H9 (cell line): ENCODE measurements around the gene ARHGAP40. TPM values are rescaled to one million over a fixed set of nuclear protein-coding genes. Genes with fewer than 3 reads are reported as not detected.

Source experiments
- DNase-seq: peaks from one replicate; pipeline ENCODE4 v3.0.0-alpha.2; 2017
- H2AFZ ChIP-seq: one replicate; pipeline ENCODE4 v1.6.1; 2013; ENCODE audit warnings: mild to moderate bottlenecking, low read length, control low read depth, moderate library complexity
- H2AK5ac ChIP-seq: 2 replicates; pipeline ENCODE4 v1.6.1; 2013; ENCODE audit warnings: low read length, control low read depth, mixed read lengths; ENCODE audit not compliant: insufficient read length
- H2BK120ac ChIP-seq: one replicate; pipeline ENCODE4 v1.6.1; 2013; ENCODE audit warnings: low read depth, mild to moderate bottlenecking, low read length, control low read depth, inconsistent platforms; ENCODE audit not compliant: poor library complexity, severe bottlenecking
- H2BK12ac ChIP-seq: 2 replicates; pipeline ENCODE4 v1.6.1; 2013; ENCODE audit warnings: low read length, control low read depth, mixed read lengths, low read depth; ENCODE audit not compliant: insufficient read length
- H2BK15ac ChIP-seq: 2 replicates; pipeline ENCODE4 v1.6.1; 2013; ENCODE audit warnings: low read depth, low read length, control low read depth
- H2BK20ac ChIP-seq: one replicate; pipeline ENCODE4 v1.6.1; 2013; ENCODE audit warnings: low read depth, mild to moderate bottlenecking, low read length, control low read depth, inconsistent platforms; ENCODE audit not compliant: poor library complexity, severe bottlenecking
- H2BK5ac ChIP-seq: 2 replicates; pipeline ENCODE4 v1.6.1; 2013; ENCODE audit warnings: low read length, control low read depth, mixed read lengths; ENCODE audit not compliant: insufficient read length
- H3K14ac ChIP-seq: 2 replicates; pipeline ENCODE4 v1.6.1; 2013; ENCODE audit warnings: low read length, control low read depth; ENCODE audit not compliant: insufficient read depth
- H3K18ac ChIP-seq: 2 replicates; pipeline ENCODE4 v1.6.1; 2013; ENCODE audit warnings: low read depth, mild to moderate bottlenecking, mixed read lengths, low read length, control low read depth; ENCODE audit not compliant: insufficient read length
- H3K23ac ChIP-seq: 2 replicates; pipeline ENCODE4 v1.6.1; 2013; ENCODE audit warnings: low read length, control low read depth, mixed read lengths, low read depth; ENCODE audit not compliant: insufficient read length
- H3K23me2 ChIP-seq: 2 replicates; pipeline ENCODE4 v1.6.1; 2013; ENCODE audit warnings: low read depth, mild to moderate bottlenecking, mixed read lengths, low read length, control low read depth; ENCODE audit not compliant: insufficient read length, poor library complexity, severe bottlenecking
- H3K27ac ChIP-seq: 2 replicates; pipeline ENCODE4 v1.5.1; 2013; ENCODE audit warnings: low read length, control low read depth, mixed read lengths, low read depth; ENCODE audit not compliant: insufficient read length
- H3K27me3 ChIP-seq: 2 replicates; pipeline ENCODE4 v1.6.1; 2013; ENCODE audit warnings: low read length, control low read depth, inconsistent platforms; ENCODE audit not compliant: insufficient read depth
- H3K4ac ChIP-seq: 2 replicates; pipeline ENCODE4 v1.6.1; 2013; ENCODE audit warnings: low read depth, mild to moderate bottlenecking, control low read depth, inconsistent platforms, low read length, moderate library complexity
- H3K4me1 ChIP-seq: 2 replicates; pipeline ENCODE4 v1.6.1; 2013; ENCODE audit warnings: low read length, control low read depth, inconsistent platforms; ENCODE audit not compliant: insufficient read depth
- H3K4me2 ChIP-seq: 2 replicates; pipeline ENCODE4 v1.6.1; 2013; ENCODE audit warnings: low read length, control low read depth, mixed read lengths; ENCODE audit not compliant: insufficient read length, insufficient read depth
- H3K56ac ChIP-seq: 2 replicates; pipeline ENCODE4 v1.6.1; 2013; ENCODE audit warnings: low read depth, mild to moderate bottlenecking, mixed read lengths, low read length, control low read depth; ENCODE audit not compliant: insufficient read length
- H3K79me1 ChIP-seq: 2 replicates; pipeline ENCODE4 v1.6.1; 2013; ENCODE audit warnings: low read depth, mild to moderate bottlenecking, moderate library complexity, low read length, control low read depth, inconsistent platforms; ENCODE audit not compliant: insufficient read depth, poor library complexity, severe bottlenecking
- H3K79me2 ChIP-seq: 2 replicates; pipeline ENCODE4 v1.6.1; 2013; ENCODE audit warnings: low read length, control low read depth, inconsistent platforms; ENCODE audit not compliant: insufficient read depth
- H3K9ac ChIP-seq: 2 replicates; pipeline ENCODE4 v1.6.1; 2013; ENCODE audit warnings: low read length, control low read depth, mixed read lengths; ENCODE audit not compliant: insufficient read length; ENCODE audit errors: extremely low read depth
- H3K9me3 ChIP-seq: one replicate; pipeline ENCODE4 v1.6.1; 2013; ENCODE audit warnings: low read depth, low read length, inconsistent platforms; ENCODE audit not compliant: control insufficient read depth
- H3T11ph ChIP-seq: one replicate; pipeline ENCODE4 v1.6.1; 2013; ENCODE audit warnings: mild to moderate bottlenecking, low read length, control low read depth, inconsistent platforms
- H4K20me1 ChIP-seq: one replicate; pipeline ENCODE4 v1.6.1; 2013; ENCODE audit not compliant: control insufficient read depth, insufficient read length, insufficient read depth
- H4K5ac ChIP-seq: 2 replicates; pipeline ENCODE4 v1.6.1; 2013; ENCODE audit warnings: low read depth, mild to moderate bottlenecking, mixed read lengths, low read length, control low read depth; ENCODE audit not compliant: insufficient read length
- H4K8ac ChIP-seq: replicated peaks from 2 replicates; pipeline ENCODE4 v1.6.1; 2013; ENCODE audit warnings: low read length, control low read depth, mixed read lengths, low read depth; ENCODE audit not compliant: insufficient read length
- H4K91ac ChIP-seq: 2 replicates; pipeline ENCODE4 v1.6.1; 2013; ENCODE audit warnings: low read depth, mild to moderate bottlenecking, moderate library complexity, mixed read lengths, low read length, control low read depth; ENCODE audit not compliant: insufficient read length
- H3K27ac Mint-ChIP-seq, 3 experiments: 2 replicates in 2 of 3; 3 replicates in 1 of 3; pipeline ENCODE4 v1.8.0; 2020 to 2021; ENCODE audit warnings: mixed read lengths in 3 of 3, mild to moderate bottlenecking in 1 of 3, moderate library complexity in 1 of 3
- H3K27me3 Mint-ChIP-seq: 2 replicates; pipeline ENCODE4 v1.8.0; 2021; ENCODE audit warnings: low read depth, mild to moderate bottlenecking, moderate library complexity, mixed read lengths
- H3K36me3 Mint-ChIP-seq, 3 experiments: 2 replicates in 2 of 3; 3 replicates in 1 of 3; pipeline ENCODE4 v1.8.0; 2020 to 2021; ENCODE audit warnings: low read depth in 3 of 3, mixed read lengths in 3 of 3; ENCODE audit not compliant: insufficient read depth in 1 of 3
- H3K4me1 Mint-ChIP-seq, 2 experiments: 2 replicates each; pipeline ENCODE4 v1.8.0; 2020; ENCODE audit warnings: mixed read lengths in 2 of 2
- H3K4me3 Mint-ChIP-seq, 2 experiments: 2 replicates in 1 of 2; 3 replicates in 1 of 2; pipeline ENCODE4 v1.8.0; 2020 to 2021; ENCODE audit warnings: mild to moderate bottlenecking in 2 of 2, mixed read lengths in 2 of 2, moderate library complexity in 1 of 2
- H3K9me3 Mint-ChIP-seq, 2 experiments: 2 replicates in 1 of 2; 3 replicates in 1 of 2; pipeline ENCODE4 v1.8.0; 2020; ENCODE audit warnings: mild to moderate bottlenecking in 2 of 2, mixed read lengths in 2 of 2, moderate library complexity in 1 of 2
- CTCF ChIP-seq: fragments of 200-600 bp; sonication (generic); conservative IDR thresholded peaks from 3 replicates; pipeline ENCODE4 v1.8.0; 2021; ENCODE audit warnings: antibody characterized with exemption, mild to moderate bottlenecking
- WGBS: extraction: QIAGEN DNeasy Blood & Tissue Kit; methylation state at CpG from one replicate; pipeline ENCODE4 v1.1.7; 2013; ENCODE audit warnings: missing lambda C conversion rate, low lambda C conversion rate, mixed read lengths; ENCODE audit not compliant: insufficient read length; ENCODE audit errors: extremely low coverage; 5-methylcytosine and 5-hydroxymethylcytosine counted together
- total RNA-seq: library from RNA; stranded (reverse); gene quantifications from 2 replicates; pipeline ENCODE4 v1.2.1, GENCODE V29; 2021

Gene ARHGAP40
- total RNA-seq, 1 experiment from 2014 or later: 0.17 TPM

- Histone ChIP-seq H3K23me2 (no peaks in the 10 kb centered on the region), H3T11ph (no peak overlapping the region), H4K8ac (no peak overlapping the region), H2BK15ac (no peak overlapping the region), H3K27ac (no peak overlapping the region), H2BK5ac (no peak overlapping the region), H3K9me3 (no peaks in the 10 kb centered on the region), H3K4me2 (no peak overlapping the region), H3K27me3 (no peaks in the 10 kb centered on the region), H2AK5ac (no peak overlapping the region), H2BK120ac (no peak overlapping the region), H3K9ac (no peak overlapping the region), H3K56ac (no peak overlapping the region), H3K79me2 (no peaks in the 10 kb centered on the region), H3K23ac (no peak overlapping the region), H4K20me1 (no peaks in the 10 kb centered on the region), H3K4me1 (no peaks in the 10 kb centered on the region), H3K14ac (no peak overlapping the region; the same call in 1 of the 2 replicates), H3K4ac (no peak overlapping the region), H3K18ac (no peak overlapping the region), H2AFZ (no peak overlapping the region), H2BK20ac (no peak overlapping the region), H4K91ac (no peak overlapping the region), H4K5ac (no peak overlapping the region), H3K79me1 (no peaks in the 10 kb centered on the region), H2BK12ac (no peak overlapping the region)
- peaks cover 1% of the 10 kb centered on the region; the same call in 1 of the 2 replicates for H3K27me3 Mint-ChIP-seq
- H3K36me3 Mint-ChIP-seq: peaks cover 0 to 16% (median 12%) of the 10 kb centered on the region in 3 experiments; a peak in 5 of 7 replicates
- no peak for TF ChIP-seq CTCF
- H3K9me3 Mint-ChIP-seq: no peaks in the 10 kb centered on the region
- peaks cover 32 to 41% of the 10 kb centered on the region in 2 experiments for H3K4me1 Mint-ChIP-seq
- no peak for DNase-seq
- WGBS: no CpG with 5 or more reads among the region's 7 CpGs
- H3K27ac Mint-ChIP-seq: peak overlapping the region in 1 of 3 experiments; percentile 34; a peak in 2 of 7 replicates
- no peak overlapping the region for H3K4me3 Mint-ChIP-seq
These were observed 22.2 kb upstream of the ARHGAP40 start for GRCh38 chr20:38579219-38579910.
